ENCODE measurements around the gene CWC25. TPM values are rescaled to one million over a fixed set of nuclear protein-coding genes. Genes with fewer than 3 reads are reported as not detected.

Gene CWC25
- total and polyA plus RNA-seq, 2 of the 13 experiments (the other 11 are each of a cell fraction or from before 2014, with no cell fraction given), result 15.6 to 22.7 TPM

DNA sequence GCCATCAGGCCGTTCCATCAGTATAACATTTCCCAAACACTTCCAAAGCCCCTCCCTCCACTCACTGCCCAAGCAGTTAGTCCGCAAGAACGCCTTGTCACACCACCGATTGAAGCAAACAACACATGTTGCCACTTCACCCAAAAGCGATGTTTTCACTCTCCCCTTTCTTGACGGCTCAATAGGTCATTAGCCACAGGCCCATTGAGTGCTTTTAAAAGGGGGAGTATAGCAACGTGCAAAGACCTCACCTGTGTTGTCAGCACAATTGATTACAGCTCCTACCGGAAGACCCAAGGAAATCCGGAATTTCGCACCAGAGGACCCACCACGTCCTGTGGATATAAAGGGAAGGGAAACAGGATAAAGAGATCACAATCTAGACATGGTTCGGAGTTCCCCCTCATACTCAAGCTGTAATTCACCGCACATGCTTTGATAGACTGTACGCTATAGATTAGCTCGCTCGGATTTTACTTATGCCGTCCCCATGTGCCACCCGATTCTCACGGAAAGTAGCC, 27.7 kb upstream of the CWC25 start:
- no peaks in the 10 kb centered on the region; a peak in 1 of 5 replicates for H3K27me3 ChIP-seq (ENCODE audit: control insufficient read depth in 1 of 2, insufficient read depth in 2 of 2, low read length in 2 of 2)
- peak; percentile 4 for ATAC-seq
- H3K9ac ChIP-seq (ENCODE audit: insufficient read depth, low read depth, low read length), result peak overlapping the region; percentile 95
- peak overlapping the region; percentile 84 for H3K27ac ChIP-seq (ENCODE audit: extremely low read length, insufficient read depth, low read length)
- H4K20me1 ChIP-seq (ENCODE audit: insufficient read depth, low read length), result peaks cover 54% of the 10 kb centered on the region
- peak overlapping the region; percentile 78 to 88 (median 82) for H3K4me3 ChIP-seq (replicated peaks in 1 of 3; ENCODE audit: insufficient read depth in 1 of 3, low read depth in 2 of 3, low read length in 3 of 3)
- DNase-seq (ENCODE audit: low spot score), result no peak
- BruUV-seq (replicated peaks), result no TSS peak
- FAIRE-seq, result peak; percentile 37
- intact Hi-C loops (cut with micrococcal nuclease; ENCODE audit: unreplicated experiment) (loop anchor here (1.0 kb wide), 1 partner anchor 28 kb away; the partner anchor contains the start of gene CWC25), in situ Hi-C loops (cut with HindIII; ENCODE audit: extremely low pct_ligation_motif_present, low pct_unique_long_range_greater_than_20kb) (no loop called here)
- peak overlapping the region; percentile 98 for H3K4me2 ChIP-seq (ENCODE audit: low read depth, low read length)
- H3K36me3 ChIP-seq (replicated peaks in 1 of 2; ENCODE audit: control insufficient read depth in 1 of 2, insufficient read depth in 2 of 2, low read length in 2 of 2), result peaks cover 16 to 45% of the 10 kb centered on the region in 2 experiments
- peaks cover 34% of the 10 kb centered on the region for H3K79me2 ChIP-seq (ENCODE audit: insufficient read depth, low read length)
- CTCF ChIA-PET (ENCODE audit: low intra/inter-chr PET ratio, low total read pairs), result no interaction called here
- POLR2A ChIA-PET, result interaction anchor here (0.7 to 4.6 kb wide), 12 partner anchors 8 to 843 kb away, joined by 3 to 175 read pairs (median 4); partner anchors contain the start of genes CWC25, LASP1, PIP4K2B and PSMB3
- WGBS (ENCODE audit: low lambda C conversion rate), result 2% methylated on average over 19 of the region's 19 CpGs
- no peaks in the 10 kb centered on the region for H3K9me3 ChIP-seq (ENCODE audit: low read length)
- peaks cover 44% of the 10 kb centered on the region for H3K4me1 ChIP-seq (ENCODE audit: insufficient read depth, low read length)
- H2AFZ ChIP-seq (ENCODE audit: low read length), result no peak overlapping the region
- no peak for TF ChIP-seq ZBTB7A (CRISPR knock-in tag; IDR thresholded peaks at IDR 0.05)
- TF ChIP-seq, protein P1, sequence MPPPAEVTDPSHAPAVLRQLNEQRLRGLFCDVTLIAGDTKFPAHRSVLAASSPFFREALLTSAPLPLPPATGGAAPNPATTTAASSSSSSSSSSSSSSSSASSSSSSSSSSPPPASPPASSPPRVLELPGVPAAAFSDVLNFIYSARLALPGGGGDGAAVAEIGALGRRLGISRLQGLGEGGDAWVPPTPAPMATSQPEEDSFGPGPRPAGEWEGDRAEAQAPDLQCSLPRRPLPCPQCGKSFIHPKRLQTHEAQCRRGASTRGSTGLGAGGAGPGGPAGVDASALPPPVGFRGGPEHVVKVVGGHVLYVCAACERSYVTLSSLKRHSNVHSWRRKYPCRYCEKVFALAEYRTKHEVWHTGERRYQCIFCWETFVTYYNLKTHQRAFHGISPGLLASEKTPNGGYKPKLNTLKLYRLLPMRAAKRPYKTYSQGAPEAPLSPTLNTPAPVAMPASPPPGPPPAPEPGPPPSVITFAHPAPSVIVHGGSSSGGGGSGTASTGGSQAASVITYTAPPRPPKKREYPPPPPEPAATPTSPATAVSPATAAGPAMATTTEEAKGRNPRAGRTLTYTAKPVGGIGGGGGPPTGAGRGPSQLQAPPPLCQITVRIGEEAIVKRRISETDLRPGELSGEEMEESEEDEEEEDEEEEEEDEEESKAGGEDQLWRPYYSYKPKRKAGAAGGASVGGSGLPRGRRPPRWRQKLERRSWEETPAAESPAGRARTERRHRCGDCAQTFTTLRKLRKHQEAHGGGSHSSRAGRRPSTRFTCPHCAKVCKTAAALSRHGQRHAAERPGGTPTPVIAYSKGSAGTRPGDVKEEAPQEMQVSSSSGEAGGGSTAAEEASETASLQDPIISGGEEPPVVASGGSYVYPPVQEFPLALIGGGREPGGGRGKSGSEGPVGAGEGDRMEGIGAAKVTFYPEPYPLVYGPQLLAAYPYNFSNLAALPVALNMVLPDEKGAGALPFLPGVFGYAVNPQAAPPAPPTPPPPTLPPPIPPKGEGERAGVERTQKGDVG (CRISPR knock-in tag; IDR thresholded peaks at IDR 0.05; ENCODE audit: borderline replicate concordance), result no peak
- TF ChIP-seq SRSF9 (IDR thresholded peaks at IDR 0.05; ENCODE audit: borderline replicate concordance, insufficient read depth, low read depth, low read length, poor library complexity, severe bottlenecking), result no peak
- TF ChIP-seq YEATS4 (CRISPR knock-in tag; IDR thresholded peaks at IDR 0.05; ENCODE audit: borderline replicate concordance), result no peak
- no peak for TF ChIP-seq U2AF1 (optimal IDR thresholded peaks at IDR 0.05; ENCODE audit: low read depth, low read length)
- TF ChIP-seq TMF1 (CRISPR knock-in tag; IDR thresholded peaks at IDR 0.05; ENCODE audit: low read depth), result no peak
- TF ChIP-seq AGO2 (optimal IDR thresholded peaks at IDR 0.05; ENCODE audit: low read depth, low read length), result no peak
- no peak for TF ChIP-seq NFIC (IDR thresholded peaks at IDR 0.05; ENCODE audit: low read length)
- no peak for TF ChIP-seq PRPF4 (IDR thresholded peaks at IDR 0.05; ENCODE audit: low read depth, low read length, poor library complexity, severe bottlenecking)
- no peak for TF ChIP-seq ZNF614 (CRISPR knock-in tag; IDR thresholded peaks at IDR 0.05; ENCODE audit: borderline replicate concordance)
- no peak for TF ChIP-seq SALL2 (CRISPR knock-in tag; IDR thresholded peaks at IDR 0.05)
- TF ChIP-seq, protein P2, sequence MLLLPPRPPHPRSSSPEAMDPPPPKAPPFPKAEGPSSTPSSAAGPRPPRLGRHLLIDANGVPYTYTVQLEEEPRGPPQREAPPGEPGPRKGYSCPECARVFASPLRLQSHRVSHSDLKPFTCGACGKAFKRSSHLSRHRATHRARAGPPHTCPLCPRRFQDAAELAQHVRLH (CRISPR knock-in tag; IDR thresholded peaks at IDR 0.05; ENCODE audit: borderline replicate concordance, low read depth), result no peak
- TF ChIP-seq, protein P3, sequence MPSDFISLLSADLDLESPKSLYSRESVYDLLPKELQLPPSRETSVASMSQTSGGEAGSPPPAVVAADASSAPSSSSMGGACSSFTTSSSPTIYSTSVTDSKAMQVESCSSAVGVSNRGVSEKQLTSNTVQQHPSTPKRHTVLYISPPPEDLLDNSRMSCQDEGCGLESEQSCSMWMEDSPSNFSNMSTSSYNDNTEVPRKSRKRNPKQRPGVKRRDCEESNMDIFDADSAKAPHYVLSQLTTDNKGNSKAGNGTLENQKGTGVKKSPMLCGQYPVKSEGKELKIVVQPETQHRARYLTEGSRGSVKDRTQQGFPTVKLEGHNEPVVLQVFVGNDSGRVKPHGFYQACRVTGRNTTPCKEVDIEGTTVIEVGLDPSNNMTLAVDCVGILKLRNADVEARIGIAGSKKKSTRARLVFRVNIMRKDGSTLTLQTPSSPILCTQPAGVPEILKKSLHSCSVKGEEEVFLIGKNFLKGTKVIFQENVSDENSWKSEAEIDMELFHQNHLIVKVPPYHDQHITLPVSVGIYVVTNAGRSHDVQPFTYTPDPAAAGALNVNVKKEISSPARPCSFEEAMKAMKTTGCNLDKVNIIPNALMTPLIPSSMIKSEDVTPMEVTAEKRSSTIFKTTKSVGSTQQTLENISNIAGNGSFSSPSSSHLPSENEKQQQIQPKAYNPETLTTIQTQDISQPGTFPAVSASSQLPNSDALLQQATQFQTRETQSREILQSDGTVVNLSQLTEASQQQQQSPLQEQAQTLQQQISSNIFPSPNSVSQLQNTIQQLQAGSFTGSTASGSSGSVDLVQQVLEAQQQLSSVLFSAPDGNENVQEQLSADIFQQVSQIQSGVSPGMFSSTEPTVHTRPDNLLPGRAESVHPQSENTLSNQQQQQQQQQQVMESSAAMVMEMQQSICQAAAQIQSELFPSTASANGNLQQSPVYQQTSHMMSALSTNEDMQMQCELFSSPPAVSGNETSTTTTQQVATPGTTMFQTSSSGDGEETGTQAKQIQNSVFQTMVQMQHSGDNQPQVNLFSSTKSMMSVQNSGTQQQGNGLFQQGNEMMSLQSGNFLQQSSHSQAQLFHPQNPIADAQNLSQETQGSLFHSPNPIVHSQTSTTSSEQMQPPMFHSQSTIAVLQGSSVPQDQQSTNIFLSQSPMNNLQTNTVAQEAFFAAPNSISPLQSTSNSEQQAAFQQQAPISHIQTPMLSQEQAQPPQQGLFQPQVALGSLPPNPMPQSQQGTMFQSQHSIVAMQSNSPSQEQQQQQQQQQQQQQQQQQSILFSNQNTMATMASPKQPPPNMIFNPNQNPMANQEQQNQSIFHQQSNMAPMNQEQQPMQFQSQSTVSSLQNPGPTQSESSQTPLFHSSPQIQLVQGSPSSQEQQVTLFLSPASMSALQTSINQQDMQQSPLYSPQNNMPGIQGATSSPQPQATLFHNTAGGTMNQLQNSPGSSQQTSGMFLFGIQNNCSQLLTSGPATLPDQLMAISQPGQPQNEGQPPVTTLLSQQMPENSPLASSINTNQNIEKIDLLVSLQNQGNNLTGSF (CRISPR knock-in tag; IDR thresholded peaks at IDR 0.05), result 0 out of 2 replicates have a peak, but pooled peaks have one; percentile 2

All from HepG2 (cell line).